GM19397 (cell line): ENCODE data around the gene KRTAP10-9.
"Not testable (repeated sequence)": the region's sequence is repeated elsewhere in the genome, so short reads cannot be mapped to it uniquely, and the experiment has no call there.

Source experiments
- ATAC-seq: cut with Tn5 transposase; IDR thresholded peaks from one replicate; pipeline ENCODE4 v1.9.1; 2021; ENCODE audit warnings: mild to moderate bottlenecking, moderate library complexity; ENCODE audit not compliant: unreplicated experiment

KRTAP10-9 gene

DNA sequence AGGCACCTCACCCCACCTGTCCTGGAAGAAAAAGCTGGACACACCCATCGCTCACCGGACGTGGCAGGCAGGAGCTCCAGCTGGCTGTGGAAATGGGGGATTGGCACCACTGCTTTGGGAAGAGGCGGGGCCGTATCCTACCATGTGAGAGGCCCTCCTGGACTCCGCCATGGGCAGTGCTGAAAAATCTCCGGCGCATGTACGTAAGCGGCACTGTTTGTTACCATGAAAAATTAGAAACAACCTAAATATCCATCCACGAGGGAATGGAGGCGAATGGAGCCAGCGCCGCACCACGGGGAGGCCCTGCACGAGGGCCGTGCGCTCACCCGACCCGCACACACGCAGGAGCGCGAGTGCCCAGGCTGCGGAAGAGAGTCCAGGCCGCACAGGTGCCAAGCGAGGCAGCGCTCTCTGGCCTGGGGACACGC is 11.9 kb upstream of the KRTAP10-9 start:
- ATAC-seq, result no peak

DNA sequence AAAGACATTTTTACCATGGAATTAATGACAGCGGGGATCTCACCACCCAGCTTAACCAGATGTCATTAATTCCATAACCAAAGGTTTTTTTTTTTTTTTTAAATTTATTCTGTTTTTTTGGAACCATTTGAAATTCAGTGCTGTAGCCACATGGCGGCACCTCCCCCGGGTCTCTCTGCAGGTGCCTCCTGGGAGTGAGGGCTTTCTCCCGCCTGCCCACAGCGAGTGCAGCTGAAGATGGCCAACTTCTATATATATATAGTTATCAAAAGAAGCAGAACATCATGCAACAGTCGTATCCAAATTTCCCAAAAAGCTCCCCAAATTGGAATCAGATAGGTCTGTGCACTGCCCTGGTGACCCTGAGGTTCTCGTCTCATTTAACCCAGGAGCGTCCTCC is 11.4 kb upstream of the KRTAP10-9 start:
- ATAC-seq, result no peak

DNA sequence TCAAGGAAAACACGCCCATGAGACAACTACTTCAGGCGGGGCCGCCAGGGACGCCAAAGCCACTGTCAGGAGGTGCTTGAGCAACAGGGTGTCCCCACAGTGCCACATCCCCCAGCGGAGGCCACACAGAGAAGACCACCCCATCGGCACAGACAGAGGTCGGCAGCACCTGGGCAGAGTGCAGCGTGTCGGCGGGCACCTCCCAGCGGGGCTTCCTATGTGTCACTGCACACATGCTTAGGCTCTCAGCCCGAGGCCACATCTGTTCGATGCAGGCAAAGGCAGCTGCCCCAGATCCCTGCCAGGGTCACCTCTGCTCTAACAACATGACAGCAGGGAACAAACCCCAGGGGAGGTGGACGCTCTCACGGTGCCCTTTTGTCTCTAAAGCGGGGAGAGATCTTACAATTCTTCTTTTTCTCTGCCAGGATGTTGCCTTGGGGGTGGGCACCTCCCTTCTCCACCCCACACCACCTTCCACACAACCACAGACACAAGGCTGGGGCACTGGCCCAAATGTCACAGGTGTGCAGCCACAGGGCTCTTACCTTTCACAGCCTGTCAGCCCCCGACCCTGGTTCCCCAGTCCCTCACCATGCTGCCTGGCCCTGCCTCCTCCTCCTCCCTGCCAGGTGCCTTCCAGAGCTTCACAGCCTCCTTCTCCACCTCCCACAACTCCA is 10.8 kb upstream of the KRTAP10-9 start:
- no peak for ATAC-seq

DNA sequence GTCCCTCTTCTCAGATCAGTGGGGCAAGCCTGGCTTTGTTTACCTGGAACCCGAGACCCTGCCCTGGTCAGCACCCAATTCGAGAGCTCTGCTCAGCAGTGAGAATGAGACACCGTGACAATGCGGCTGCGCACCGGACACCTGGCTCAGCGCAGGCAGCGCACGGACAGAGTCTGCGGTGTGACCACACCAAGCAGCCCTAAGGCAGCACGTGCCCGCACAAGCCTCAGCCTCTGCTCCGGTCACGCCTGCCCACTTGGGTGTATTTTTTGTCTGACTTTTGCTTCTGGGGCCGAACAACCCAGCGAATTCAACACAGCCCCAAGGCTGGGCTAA is 10.3 kb upstream of the KRTAP10-9 start:
- no peak for ATAC-seq

DNA sequence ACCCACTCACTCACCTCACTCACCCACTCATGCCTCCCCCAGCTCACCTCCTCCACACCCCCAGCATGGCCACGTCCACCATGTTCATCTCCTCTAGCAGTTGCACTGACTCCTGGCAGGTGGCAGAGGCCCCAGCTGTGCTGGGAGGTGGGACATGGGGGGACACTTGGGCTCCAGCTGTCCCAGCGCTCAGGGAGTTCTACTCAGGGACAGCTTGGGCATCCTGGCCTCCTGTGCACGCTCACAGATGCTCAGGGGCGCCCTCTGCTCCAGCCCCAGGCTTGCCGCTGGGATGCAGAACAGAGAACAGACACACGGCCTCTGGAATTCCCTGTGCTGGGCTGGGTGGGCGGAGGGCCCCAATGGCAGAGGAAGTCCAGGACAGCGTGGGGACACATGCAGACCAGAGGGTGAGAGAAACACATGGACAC is 9.8 kb upstream of the KRTAP10-9 start:
- no peak for ATAC-seq

DNA sequence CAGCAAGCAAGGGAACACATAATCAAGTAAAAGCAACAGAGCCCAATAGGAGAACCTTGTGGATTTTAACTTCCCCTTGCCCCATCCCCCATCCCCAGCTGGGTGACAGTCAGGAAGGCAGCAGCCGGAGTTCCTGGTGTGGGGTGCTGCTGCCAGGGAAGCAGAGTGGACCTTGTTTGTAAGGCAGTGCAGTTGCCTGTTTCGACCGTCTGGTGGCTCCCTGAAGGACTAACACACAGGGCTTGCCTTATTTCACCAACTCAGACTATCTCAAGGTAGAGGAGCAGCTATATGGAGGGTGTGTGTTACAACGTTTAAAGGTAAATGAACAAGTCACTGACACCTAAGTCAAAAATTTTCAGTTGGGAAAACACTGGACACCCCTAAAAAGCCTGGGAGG is 8.4 kb upstream of the KRTAP10-9 start:
- ATAC-seq, result no peak

DNA sequence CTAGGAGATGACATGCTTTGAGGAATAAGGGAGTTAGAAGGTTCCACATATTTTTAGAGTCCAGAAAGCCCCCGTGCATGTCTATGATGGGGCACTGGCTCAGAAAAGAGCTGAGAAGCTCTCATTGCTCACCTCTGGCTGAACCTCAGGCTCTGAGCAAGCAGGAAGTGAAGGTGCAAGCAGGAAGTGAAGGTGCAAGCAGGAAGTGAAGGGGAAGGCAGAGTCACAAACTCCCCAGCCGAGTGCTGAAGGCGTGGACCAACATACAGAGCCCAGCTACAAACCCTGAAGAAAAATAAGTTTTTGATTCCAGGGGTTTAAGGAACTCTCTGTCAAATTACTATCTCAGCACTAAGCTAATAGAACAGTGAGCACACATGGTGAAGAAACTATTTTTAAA is 8.0 kb upstream of the KRTAP10-9 start:
- ATAC-seq, result no peak

DNA sequence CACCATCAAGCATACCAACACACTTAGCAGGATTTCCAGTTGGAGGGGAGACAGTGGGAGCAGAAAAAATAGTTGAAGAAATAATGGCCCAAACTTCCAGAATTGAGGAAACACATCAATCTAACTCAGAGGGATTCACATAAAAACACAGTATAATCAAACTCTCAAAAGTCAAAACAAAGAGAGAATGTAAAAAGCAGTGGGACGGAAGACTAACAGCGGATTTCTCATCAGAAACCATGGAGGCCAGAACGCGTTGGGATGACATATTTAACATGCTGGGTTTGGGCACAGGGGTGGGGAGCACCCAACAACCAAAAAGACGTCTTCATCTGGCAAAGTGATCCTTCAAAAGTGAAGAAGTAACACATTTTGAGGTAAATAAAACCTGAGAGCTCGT is 7.0 kb upstream of the KRTAP10-9 start:
- no peak for ATAC-seq

DNA sequence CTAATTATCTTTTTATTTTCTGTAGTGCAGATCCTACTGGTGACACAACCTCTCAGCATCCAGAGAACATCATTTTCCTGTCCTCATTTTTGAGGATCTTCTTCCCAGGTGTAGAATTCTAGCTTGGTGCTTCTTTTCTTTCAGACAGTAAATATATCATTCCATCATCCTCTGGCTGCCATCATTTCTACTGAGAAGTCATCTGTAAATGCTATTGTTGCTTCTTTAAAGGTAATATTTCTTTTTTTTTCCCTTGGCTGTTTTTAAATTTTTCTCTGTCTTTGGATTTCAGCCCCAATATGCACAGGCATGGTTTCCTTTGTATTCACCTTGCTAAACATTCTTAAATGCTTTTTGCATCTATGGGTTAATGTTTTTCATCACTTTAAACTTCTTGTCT is 3.3 kb upstream of the KRTAP10-9 start:
- no peak for ATAC-seq

DNA sequence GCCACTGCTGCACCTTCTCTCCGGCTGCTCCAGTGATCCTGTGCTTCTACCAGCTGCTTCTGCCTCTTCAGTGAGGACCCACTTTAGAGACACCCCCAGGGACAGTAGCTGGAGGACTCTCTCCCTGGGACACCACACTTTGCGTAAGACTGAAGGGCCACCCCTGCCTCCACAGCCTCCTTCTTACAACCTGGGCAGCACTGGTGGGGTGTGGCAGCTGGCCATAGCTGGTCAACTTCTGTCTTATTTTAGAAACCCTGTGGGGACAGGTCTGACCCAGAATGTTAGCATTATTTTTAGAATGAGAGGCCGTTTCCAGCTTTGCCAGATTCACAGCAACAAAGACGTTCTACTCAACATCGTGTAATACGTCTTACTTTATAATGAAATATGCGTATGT is 1.1 kb upstream of the KRTAP10-9 start:
- no peak for ATAC-seq

DNA sequence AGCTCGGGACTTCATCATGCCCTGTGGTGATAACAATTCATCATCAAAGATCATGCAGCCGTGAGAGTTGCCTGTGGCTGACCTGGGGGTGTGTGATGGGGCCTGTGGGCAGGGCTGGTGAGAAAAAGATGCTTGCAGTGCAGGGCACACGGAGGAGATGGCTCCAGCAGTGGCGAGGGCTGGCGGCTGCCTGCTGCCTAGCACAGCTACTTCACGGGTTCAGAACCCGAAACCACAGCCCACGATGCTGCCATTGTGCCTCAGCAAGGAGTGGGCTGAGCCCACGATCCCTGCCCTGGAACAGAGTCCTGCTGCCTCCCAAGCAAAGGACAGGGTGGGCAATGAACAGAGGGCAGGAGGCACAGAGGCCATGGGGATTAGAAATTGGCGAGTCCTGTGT is 631 bp upstream of the KRTAP10-9 start:
- ATAC-seq, result no peak

DNA sequence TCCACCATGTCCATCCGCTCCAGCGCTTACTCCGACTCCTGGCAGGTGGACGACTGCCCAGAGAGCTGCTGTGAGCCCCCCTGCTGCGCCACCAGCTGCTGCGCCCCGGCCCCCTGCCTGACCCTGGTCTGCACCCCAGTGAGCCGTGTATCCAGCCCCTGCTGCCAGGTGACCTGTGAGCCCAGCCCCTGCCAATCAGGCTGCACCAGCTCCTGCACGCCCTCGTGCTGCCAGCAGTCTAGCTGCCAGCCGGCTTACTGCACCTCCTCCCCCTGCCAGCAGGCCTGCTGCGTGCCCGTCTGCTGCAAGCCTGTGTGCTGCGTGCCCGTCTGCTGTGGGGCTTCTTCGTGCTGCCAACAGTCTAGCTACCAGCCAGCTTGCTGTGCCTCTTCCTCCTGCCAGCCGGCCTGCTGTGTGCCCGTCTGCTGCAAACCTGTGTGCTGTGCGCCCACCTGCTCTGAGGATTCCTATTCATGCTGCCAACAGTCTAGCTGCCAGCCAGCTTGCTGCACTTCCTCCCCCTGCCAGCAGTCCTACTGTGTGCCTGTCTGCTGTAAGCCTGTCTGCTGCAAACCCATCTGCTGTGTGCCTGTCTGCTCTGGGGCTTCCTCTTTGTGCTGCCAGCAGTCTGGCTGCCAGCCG is 409 bp downstream of the KRTAP10-9 start:
- ATAC-seq, result not testable (repeated sequence)

DNA sequence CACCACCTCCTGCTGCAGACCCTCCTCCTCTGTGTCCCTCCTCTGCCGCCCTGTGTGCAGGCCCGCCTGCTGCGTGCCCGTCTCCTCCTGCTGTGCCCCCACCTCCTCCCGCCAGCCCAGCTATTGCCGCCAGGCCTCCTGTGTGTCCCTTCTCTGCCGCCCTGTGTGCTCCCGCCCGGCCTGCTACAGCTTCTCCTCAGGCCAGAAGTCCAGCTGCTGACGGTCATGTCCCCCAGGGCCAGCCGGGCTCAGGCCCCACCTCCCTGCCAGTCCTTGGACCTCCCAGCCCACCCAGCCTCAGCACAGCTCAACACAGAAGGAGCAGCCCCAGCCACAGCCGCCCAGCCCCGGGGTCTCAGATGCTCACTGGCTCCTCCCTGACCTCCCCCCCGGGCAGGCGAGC is 939 bp downstream of the KRTAP10-9 start:
- ATAC-seq, result not testable (repeated sequence)

DNA sequence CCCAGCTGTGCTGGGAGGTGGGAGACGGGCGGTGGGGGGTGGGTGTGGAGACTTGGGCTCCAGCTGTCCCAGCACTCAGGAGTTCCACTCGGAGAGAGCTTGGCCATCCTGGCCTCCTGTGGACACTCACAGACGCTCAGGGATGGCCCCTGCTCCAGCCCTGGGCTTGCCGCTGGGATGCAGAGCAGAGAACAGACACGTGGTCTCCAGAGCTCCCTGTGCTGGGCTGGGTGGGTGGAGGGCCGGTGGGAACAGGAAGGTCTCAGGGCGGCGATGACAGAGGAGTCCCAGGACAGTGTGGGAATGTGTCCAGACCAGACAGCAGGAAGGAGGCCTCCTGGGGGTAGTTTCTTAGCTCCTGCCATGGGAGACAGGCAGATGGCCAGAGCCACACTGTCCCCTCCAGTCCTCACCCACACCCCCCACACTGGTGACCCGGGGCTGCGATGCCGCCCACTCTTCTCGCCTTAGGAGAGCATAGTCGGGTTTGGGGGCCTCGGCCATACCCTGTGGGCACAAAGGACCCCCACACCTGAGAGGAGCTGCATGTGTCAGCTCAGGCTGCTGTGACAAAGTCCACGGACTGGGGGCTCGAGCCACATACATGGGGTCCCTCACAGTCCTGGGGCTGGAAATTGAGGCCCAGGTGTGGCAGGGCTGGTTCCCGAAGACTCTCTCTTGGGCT is 2.0 kb downstream of the KRTAP10-9 start:
- ATAC-seq, result no peak

DNA sequence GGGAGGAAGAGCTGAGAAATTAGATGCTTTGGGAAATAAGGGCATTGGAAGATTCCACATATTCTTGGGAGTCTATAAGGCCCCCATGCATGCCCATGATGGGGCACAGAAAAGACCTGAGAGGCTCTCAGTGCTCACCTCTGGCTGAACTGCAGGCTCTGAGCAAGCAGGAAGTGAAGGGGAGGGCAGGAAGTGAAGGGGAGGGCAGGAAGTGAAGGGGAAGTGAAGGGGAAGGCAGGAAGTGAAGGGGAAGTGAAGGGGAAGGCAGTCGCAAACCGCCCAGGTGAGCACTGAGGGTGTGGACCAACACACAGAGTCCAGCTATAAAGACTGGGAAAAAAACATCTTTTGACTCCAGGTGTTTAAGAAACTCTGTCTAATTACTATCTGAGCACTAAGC is 3.5 kb downstream of the KRTAP10-9 start:
- no peak for ATAC-seq

DNA sequence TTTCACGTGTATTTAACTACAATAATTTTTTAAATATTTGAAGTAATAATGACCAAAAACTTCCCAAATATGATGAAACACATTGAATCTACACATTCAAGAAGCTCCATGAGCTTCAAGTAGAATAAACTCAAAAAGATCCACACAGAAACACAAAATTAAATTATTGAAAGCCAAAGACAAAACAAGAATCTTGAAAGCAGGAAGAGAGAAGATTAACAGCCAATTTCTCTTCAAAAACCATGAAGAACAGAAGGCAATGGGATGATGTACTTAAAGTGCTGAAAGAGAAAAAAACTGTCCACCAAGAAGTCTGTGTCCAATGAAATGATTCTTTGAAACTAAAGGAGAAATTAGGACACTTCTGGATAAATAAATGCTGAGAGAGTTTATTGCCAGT is 5.2 kb downstream of the KRTAP10-9 start:
- ATAC-seq, result no peak

DNA sequence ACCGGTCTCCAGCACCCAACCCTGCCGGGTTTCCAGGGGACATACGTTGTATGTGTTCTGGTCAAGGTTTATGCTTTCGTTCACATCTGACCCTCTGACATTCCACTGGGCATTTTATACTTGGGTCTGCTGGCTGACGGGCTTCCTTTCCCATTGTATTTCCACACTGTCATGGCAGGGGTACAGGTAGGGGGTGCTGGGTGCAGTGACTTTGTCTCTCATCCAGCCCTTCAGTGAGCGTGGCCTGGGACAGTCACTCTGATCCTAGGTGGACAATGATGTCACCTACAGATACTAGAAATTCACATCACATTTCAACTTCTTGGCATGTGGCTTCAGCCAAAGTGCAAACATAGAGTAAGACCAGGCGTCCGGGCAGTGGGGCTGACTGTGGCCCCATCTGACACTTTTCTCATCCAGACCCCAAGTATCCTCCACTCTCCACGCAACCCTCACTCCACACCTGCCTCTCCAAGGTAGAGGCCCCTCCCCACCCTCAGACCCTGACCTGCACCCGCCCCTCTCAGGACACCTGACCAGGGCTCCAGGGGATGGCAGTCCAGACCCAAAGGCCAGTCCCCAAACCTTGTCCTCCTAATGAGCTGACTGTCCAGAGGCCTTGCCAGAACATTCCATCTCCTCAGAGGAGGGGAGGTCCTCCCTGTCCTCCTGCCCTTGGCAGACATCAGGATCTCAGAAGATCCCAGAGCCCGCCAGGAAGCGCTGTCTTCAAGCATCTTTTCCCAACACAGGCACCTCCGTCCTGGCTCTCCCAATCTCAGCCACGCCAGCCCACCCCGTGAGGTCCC is 9.5 kb downstream of the KRTAP10-9 start:
- no peak for ATAC-seq

DNA sequence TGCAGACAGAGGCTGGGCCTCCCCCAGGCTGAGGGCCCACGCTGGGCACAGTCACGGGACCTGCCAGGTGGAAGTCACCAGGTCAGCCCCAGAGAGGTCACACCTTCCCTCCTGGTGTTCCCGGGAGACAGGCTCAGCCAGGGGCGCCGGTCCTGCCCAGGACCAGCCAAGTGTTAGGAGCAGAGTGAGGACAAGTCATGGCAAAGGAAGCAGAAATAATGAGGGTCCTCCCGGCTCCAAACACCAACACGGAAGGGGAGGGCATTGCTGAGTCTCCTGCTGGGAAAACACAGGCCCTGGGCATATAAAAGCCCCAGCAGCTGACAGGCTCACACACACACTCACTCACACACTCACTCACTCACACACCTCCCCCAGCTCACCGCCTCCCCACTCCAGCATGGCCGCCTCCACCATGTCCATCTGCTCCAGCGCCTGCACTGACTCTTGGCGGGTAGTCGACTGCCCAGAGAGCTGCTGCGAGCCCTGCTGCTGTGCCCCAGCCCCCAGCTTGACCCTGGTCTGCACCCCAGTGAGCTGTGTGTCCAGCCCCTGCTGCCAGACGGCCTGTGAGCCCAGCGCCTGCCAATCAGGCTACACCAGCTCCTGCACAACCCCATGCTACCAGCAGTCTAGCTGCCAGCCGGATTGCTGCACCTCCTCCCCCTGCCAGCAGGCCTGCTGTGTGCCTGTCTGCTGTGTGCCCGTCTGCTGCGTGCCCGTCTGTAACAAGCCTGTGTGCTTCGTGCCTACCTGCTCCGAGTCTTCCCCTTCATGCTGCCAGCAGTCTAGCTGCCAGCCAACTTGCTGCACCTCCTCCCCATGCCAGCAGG is 10.3 kb downstream of the KRTAP10-9 start, which contains the start of gene KRTAP10-10:
KRTAP10-10 (plus strand) TSS at position 339 of the 833 bp plus-strand sequence; CDS start at position 401, 62 bp downstream.
- ATAC-seq, result no peak

DNA sequence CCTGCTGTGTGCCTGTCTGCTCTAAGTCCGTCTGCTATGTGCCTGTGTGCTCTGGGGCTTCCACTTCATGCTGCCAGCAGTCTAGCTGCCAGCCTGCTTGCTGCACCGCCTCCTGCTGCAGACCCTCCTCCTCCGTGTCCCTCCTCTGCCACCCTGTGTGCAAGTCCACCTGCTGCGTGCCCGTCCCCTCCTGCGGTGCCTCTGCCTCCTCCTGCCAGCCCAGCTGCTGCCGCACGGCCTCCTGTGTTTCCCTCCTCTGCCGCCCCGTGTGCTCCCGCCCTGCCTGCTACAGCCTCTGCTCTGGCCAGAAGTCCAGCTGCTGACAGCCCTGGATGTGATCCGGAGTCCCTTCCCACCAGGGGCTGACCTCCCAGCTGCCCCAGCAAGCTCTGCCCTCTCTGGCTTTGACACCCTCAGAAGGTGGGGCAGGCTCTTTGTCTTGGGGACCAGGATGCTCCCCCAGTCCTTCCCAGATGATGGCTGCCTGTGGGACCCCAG is 11.0 kb downstream of the KRTAP10-9 start:
- ATAC-seq, result not testable (repeated sequence)
